NCI-H1694 treated with DMSO at 0.1 percent for 48 hours (cell line): ENCODE data around the gene FMNL1.
"Not testable (repeated sequence)": the region's sequence is repeated elsewhere in the genome, so short reads cannot be mapped to it uniquely, and the experiment has no call there.

ENCODE experiments used
- DNase-seq: peaks from one replicate; lab custom pipeline; 2025; lab: John Stamatoyannopoulos, UW

Gene FMNL1

GRCh38 chr17:45221081-45222013 is at the start of gene FMNL1:
FMNL1 (plus strand) TSS chr17:45221885; CDS start chr17:45222125, 240 bp downstream.
- no peak for DNase-seq

- DNase-seq: no peak
Measured at GRCh38 chr17:45172232-45172540, 49.5 kb upstream of the FMNL1 start.

- no peak for DNase-seq
Measured at GRCh38 chr17:45172541-45173286, 49.0 kb upstream of the FMNL1 start.

- no peak for DNase-seq
Measured at GRCh38 chr17:45175759-45176115, 45.9 kb upstream of the FMNL1 start.

GRCh38 chr17:45177563-45177962 is 44.1 kb upstream of the FMNL1 start:
- no peak for DNase-seq

GRCh38 chr17:45184144-45184543 is 37.5 kb upstream of the FMNL1 start:
- no peak for DNase-seq

- no peak for DNase-seq
Measured at GRCh38 chr17:45186801-45187354, 34.8 kb upstream of the FMNL1 start.

- no peak for DNase-seq
Measured at GRCh38 chr17:45189009-45189408, 32.7 kb upstream of the FMNL1 start.

- peak; percentile 8 for DNase-seq
Measured at GRCh38 chr17:45190503-45191255, 31.0 kb upstream of the FMNL1 start.

GRCh38 chr17:45195424-45195823 is 26.3 kb upstream of the FMNL1 start:
- DNase-seq: no peak

GRCh38 chr17:45197108-45197507 is 24.6 kb upstream of the FMNL1 start:
- DNase-seq: no peak

- DNase-seq: peak; percentile 64
Measured at GRCh38 chr17:45197555-45198334, 23.9 kb upstream of the FMNL1 start.

- DNase-seq: no peak
Measured at GRCh38 chr17:45200701-45201100, 21.0 kb upstream of the FMNL1 start.

- DNase-seq: no peak
Measured at GRCh38 chr17:45201457-45201856, 20.2 kb upstream of the FMNL1 start.

- DNase-seq: not testable (repeated sequence)
Measured at GRCh38 chr17:45201880-45202279, 19.8 kb upstream of the FMNL1 start.

- DNase-seq: peak; percentile 81
Measured at GRCh38 chr17:45218895-45219661, 2.6 kb upstream of the FMNL1 start.

GRCh38 chr17:45220079-45220478 is 1.6 kb upstream of the FMNL1 start:
- no peak for DNase-seq

GRCh38 chr17:45222014-45222288 is 266 bp downstream of the FMNL1 start:
- DNase-seq: no peak

GRCh38 chr17:45222289-45222995 is 757 bp downstream of the FMNL1 start:
- no peak for DNase-seq

GRCh38 chr17:45222996-45223538 is 1.4 kb downstream of the FMNL1 start:
- no peak for DNase-seq
